ENCODE results near the gene ANGEL1. TPM values are rescaled to one million over a fixed set of nuclear protein-coding genes. Genes with fewer than 3 reads are reported as not detected.

Gene ANGEL1
- total and polyA plus RNA-seq, 4 donors: 5.2 to 15.9 (median 9.6) TPM

DNA sequence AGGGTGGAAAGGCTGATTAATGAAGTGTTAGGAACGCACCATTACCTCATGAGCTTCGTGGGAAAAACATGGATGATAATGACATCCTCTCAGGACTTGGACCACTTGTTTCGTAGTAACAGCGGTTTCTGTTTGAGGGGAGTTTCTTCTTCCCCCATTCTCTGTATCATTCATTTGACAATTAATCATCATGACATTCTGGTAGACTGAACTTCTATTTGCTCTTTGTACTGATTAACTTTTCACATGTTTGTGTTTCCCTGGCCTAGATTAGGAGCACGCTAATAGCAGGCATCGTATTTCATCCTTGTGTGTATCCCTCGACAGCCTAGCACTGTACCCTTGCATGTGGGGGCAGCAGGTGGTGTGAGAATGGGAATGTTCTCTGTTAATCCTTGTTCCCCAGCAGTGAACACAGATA, 21.6 kb upstream of the ANGEL1 start (continued):
- TF ChIP-seq ZBTB33 (IDR thresholded peaks at IDR 0.05): no peak
- TF ChIP-seq, protein P1, sequence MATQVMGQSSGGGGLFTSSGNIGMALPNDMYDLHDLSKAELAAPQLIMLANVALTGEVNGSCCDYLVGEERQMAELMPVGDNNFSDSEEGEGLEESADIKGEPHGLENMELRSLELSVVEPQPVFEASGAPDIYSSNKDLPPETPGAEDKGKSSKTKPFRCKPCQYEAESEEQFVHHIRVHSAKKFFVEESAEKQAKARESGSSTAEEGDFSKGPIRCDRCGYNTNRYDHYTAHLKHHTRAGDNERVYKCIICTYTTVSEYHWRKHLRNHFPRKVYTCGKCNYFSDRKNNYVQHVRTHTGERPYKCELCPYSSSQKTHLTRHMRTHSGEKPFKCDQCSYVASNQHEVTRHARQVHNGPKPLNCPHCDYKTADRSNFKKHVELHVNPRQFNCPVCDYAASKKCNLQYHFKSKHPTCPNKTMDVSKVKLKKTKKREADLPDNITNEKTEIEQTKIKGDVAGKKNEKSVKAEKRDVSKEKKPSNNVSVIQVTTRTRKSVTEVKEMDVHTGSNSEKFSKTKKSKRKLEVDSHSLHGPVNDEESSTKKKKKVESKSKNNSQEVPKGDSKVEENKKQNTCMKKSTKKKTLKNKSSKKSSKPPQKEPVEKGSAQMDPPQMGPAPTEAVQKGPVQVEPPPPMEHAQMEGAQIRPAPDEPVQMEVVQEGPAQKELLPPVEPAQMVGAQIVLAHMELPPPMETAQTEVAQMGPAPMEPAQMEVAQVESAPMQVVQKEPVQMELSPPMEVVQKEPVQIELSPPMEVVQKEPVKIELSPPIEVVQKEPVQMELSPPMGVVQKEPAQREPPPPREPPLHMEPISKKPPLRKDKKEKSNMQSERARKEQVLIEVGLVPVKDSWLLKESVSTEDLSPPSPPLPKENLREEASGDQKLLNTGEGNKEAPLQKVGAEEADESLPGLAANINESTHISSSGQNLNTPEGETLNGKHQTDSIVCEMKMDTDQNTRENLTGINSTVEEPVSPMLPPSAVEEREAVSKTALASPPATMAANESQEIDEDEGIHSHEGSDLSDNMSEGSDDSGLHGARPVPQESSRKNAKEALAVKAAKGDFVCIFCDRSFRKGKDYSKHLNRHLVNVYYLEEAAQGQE (IDR thresholded peaks at IDR 0.05): peak; percentile 26

GRCh38 chr14:76833011-76833410, 20.3 kb upstream of the ANGEL1 start:
- TF ChIP-seq NR2F2 (IDR thresholded peaks at IDR 0.05) (no peak), ZBTB33 (IDR thresholded peaks at IDR 0.05) (peak; percentile 30)
- DNase-seq (ENCODE audit: low spot score): no peak
- Histone ChIP-seq H3K36me3 (ENCODE audit: control insufficient read depth in 4 of 4, insufficient read depth in 3 of 4, low read depth in 1 of 4, low read length in 3 of 4) (no peaks in the 10 kb centered on the region), H3K9me3 (ENCODE audit: control insufficient read depth in 4 of 4, low read length in 3 of 4) (no peaks in the 10 kb centered on the region), H3K27me3 (ENCODE audit: control insufficient read depth in 4 of 4, insufficient read depth in 4 of 4, low read length in 3 of 4) (no peaks in the 10 kb centered on the region), H3K9ac (ENCODE audit: low read depth in 1 of 2, low read length in 2 of 2) (peak overlapping the region in 1 of 2 donors; percentile 53), H3K4me1 (ENCODE audit: control insufficient read depth in 4 of 4, insufficient read depth in 4 of 4, low read length in 3 of 4) (peaks cover 11 to 44% (median 35%) of the 10 kb centered on the region in 4 donors), H3K4me3 (ENCODE audit: low read depth in 1 of 3, low read length in 3 of 3) (no peak overlapping the region), H3K27ac (ENCODE audit: low read depth in 1 of 2, low read length in 2 of 2) (peak overlapping the region; percentile 90 to 94)
- WGBS: 62% methylated on average over 2 of the region's 2 CpGs

DNA sequence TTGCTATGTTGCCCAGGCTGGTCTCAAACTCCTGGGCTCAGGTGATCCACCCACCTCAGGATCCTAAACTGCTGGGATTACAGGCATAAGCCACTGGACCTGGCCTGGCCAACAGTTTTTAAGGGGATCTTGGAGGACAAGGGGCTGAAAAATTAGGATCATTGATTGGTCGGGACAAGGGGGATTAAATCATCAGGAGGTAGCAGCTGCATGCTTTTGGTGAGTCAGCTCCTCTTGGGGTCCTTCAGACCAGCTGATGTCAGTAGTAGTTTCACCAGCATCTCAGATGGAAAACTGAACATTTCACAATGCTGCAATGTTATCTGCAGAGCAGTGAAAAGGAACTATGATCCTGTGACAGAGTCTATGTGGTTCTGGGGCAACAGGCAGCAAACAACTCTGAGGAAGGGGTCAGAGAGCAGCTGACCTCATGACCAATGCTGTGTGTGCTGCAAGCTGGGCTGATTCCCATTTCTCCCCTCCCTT, 19.9 kb upstream of the ANGEL1 start:
- H3K9ac ChIP-seq (ENCODE audit: low read depth in 1 of 2, low read length in 2 of 2): no peak overlapping the region
- H3K27me3 ChIP-seq (ENCODE audit: control insufficient read depth in 4 of 4, insufficient read depth in 4 of 4, low read length in 3 of 4): no peaks in the 10 kb centered on the region
- H3K4me1 ChIP-seq (ENCODE audit: control insufficient read depth in 4 of 4, insufficient read depth in 4 of 4, low read length in 3 of 4): peaks cover 11 to 44% (median 35%) of the 10 kb centered on the region in 4 donors
- no peaks in the 10 kb centered on the region for H3K9me3 ChIP-seq (ENCODE audit: control insufficient read depth in 4 of 4, low read length in 3 of 4)
- no peaks in the 10 kb centered on the region for H3K36me3 ChIP-seq (ENCODE audit: control insufficient read depth in 4 of 4, insufficient read depth in 3 of 4, low read depth in 1 of 4, low read length in 3 of 4)
- H3K27ac ChIP-seq (ENCODE audit: low read depth in 1 of 2, low read length in 2 of 2): peak overlapping the region; percentile 90 to 94
- 19% methylated on average over 1 of the region's 1 CpG for WGBS
- H3K4me3 ChIP-seq (ENCODE audit: low read depth in 1 of 3, low read length in 3 of 3): no peak overlapping the region
- DNase-seq (ENCODE audit: low spot score): no peak
- TF ChIP-seq, protein P2, sequence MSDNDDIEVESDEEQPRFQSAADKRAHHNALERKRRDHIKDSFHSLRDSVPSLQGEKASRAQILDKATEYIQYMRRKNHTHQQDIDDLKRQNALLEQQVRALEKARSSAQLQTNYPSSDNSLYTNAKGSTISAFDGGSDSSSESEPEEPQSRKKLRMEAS (IDR thresholded peaks at IDR 0.05): peak; percentile 95
- TF ChIP-seq TAF1 (conservative IDR thresholded peaks at IDR 0.05) (no peak), HNF4A (conservative IDR thresholded peaks at IDR 0.05) (peak; percentile 100), NR2F2 (IDR thresholded peaks at IDR 0.05) (peak; percentile 97), GABPA (IDR thresholded peaks at IDR 0.05 in 1 of 2, conservative IDR thresholded peaks at IDR 0.05 in 1 of 2) (peak in 1 of 2 donors; percentile 50), FOXA2 (IDR thresholded peaks at IDR 0.05) (peak; percentile 81), HNF4G (IDR thresholded peaks at IDR 0.05) (peak; percentile 100), SP1 (IDR thresholded peaks at IDR 0.05) (peak; percentile 96), ZBTB33 (IDR thresholded peaks at IDR 0.05) (peak; percentile 91)
- TF ChIP-seq, protein P3, sequence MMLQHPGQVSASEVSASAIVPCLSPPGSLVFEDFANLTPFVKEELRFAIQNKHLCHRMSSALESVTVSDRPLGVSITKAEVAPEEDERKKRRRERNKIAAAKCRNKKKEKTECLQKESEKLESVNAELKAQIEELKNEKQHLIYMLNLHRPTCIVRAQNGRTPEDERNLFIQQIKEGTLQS (IDR thresholded peaks at IDR 0.05): peak; percentile 90
- TF ChIP-seq, protein P1 (IDR thresholded peaks at IDR 0.05): peak; percentile 85
- TF ChIP-seq, protein P4, sequence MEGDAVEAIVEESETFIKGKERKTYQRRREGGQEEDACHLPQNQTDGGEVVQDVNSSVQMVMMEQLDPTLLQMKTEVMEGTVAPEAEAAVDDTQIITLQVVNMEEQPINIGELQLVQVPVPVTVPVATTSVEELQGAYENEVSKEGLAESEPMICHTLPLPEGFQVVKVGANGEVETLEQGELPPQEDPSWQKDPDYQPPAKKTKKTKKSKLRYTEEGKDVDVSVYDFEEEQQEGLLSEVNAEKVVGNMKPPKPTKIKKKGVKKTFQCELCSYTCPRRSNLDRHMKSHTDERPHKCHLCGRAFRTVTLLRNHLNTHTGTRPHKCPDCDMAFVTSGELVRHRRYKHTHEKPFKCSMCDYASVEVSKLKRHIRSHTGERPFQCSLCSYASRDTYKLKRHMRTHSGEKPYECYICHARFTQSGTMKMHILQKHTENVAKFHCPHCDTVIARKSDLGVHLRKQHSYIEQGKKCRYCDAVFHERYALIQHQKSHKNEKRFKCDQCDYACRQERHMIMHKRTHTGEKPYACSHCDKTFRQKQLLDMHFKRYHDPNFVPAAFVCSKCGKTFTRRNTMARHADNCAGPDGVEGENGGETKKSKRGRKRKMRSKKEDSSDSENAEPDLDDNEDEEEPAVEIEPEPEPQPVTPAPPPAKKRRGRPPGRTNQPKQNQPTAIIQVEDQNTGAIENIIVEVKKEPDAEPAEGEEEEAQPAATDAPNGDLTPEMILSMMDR (IDR thresholded peaks at IDR 0.05; ENCODE audit: low read depth, low read length, missing input control): no peak

Data from liver (tissue), 9 donors.